Measurements from ENCODE around the gene TEX101.

- TF ChIP-seq CTCF (conservative IDR thresholded peaks at IDR 0.05 in 1 of 2, IDR thresholded peaks at IDR 0.05 in 1 of 2; ENCODE audit: low read depth in 1 of 2, low read length in 2 of 2) (no peak), EZH2 (IDR thresholded peaks at IDR 0.05; ENCODE audit: low read length, missing control alignments) (no peak)
Observed at GRCh38 chr19:43423779-43424178, 9.1 kb downstream of the TEX101 start.
